Left ventricle myocardium inferior (tissue), 1 donor: Measurements from ENCODE around the gene CCDC93. TPM values are rescaled to one million over a fixed set of nuclear protein-coding genes. Genes with fewer than 3 reads are reported as not detected.

Source experiments
- DNase-seq: peaks from one replicate; pipeline ENCODE4 v3.0.0-alpha.2; 2020
- H3K27ac ChIP-seq: fragments of 200-600 bp; replicated peaks from 2 replicates; pipeline ENCODE4 v1.8.0; 2021
- H3K27me3 ChIP-seq: fragments of 200-600 bp; 2 replicates; pipeline ENCODE4 v1.8.0; 2021; ENCODE audit warnings: low read depth
- H3K36me3 ChIP-seq: fragments of 200-600 bp; 2 replicates; pipeline ENCODE4 v1.8.0; 2021
- H3K4me1 ChIP-seq: fragments of 200-600 bp; 2 replicates; pipeline ENCODE4 v1.8.0; 2021
- H3K4me3 ChIP-seq: fragments of 200-600 bp; 2 replicates; pipeline ENCODE4 v1.8.0; 2021; ENCODE audit warnings: mild to moderate bottlenecking, moderate library complexity
- H3K9me3 ChIP-seq: fragments of 200-600 bp; replicated peaks from 2 replicates; pipeline ENCODE4 v1.8.0; 2021
- CTCF ChIP-seq: fragments of 200-600 bp; IDR thresholded peaks from 2 replicates; pipeline ENCODE4 v1.8.0; 2021; ENCODE audit warnings: antibody characterized with exemption, mild to moderate bottlenecking, borderline replicate concordance
- intact Hi-C: fragments of 100-400 bp; cut with micrococcal nuclease; formaldehyde crosslinking; loops from one replicate; pipeline ENCODE4 v1.11.0; 2022
- total RNA-seq: library from RNA; stranded (reverse); fragmentation: NEBNext Ultra II Directional; extraction: Animal tissue kit (Norgen Biotek cat#: 25700); gene quantifications from one replicate; pipeline ENCODE4 v1.2.1, GENCODE V29; 2021
- donor health status: DM: no; HTN: yes; CAD: no; lungs with severe emphysema.

CCDC93 gene
- total RNA-seq, 1 donor from 2014 or later, result 22.8 TPM

GRCh38 chr2:118050386-118050785 is 36.5 kb upstream of the CCDC93 start:
- Histone ChIP-seq H3K36me3 (no peaks in the 10 kb centered on the region), H3K4me3 (no peak overlapping the region), H3K27me3 (peaks cover 95% of the 10 kb centered on the region), H3K27ac (no peak overlapping the region), H3K4me1 (no peaks in the 10 kb centered on the region), H3K9me3 (no peaks in the 10 kb centered on the region)
- DNase-seq, result no peak
- no peak for TF ChIP-seq CTCF
- intact Hi-C loops, result no loop called here

- Histone ChIP-seq H3K27ac (no peak overlapping the region), H3K4me1 (no peaks in the 10 kb centered on the region), H3K4me3 (no peak overlapping the region), H3K9me3 (no peaks in the 10 kb centered on the region), H3K36me3 (no peaks in the 10 kb centered on the region), H3K27me3 (peaks cover 95% of the 10 kb centered on the region)
- no peak for TF ChIP-seq CTCF
- no peak for DNase-seq
- intact Hi-C loops, result loop anchor here (10.0 kb wide), 1 partner anchor 805 kb away; no protein-coding TSS in a partner anchor
Measured at GRCh38 chr2:118049816-118050140, 35.9 kb upstream of the CCDC93 start.

- intact Hi-C loops, result loop anchor here (10.0 kb wide), 1 partner anchor 806 kb away; no protein-coding TSS in a partner anchor
- no peak for TF ChIP-seq CTCF
- Histone ChIP-seq H3K27me3 (peaks cover 96% of the 10 kb centered on the region), H3K36me3 (no peaks in the 10 kb centered on the region), H3K4me1 (no peaks in the 10 kb centered on the region), H3K9me3 (no peaks in the 10 kb centered on the region), H3K4me3 (no peak overlapping the region), H3K27ac (no peak overlapping the region)
- DNase-seq, result no peak
Measured at GRCh38 chr2:118049140-118049815, 35.4 kb upstream of the CCDC93 start.

- intact Hi-C loops, result loop anchor here (10.0 kb wide), 1 partner anchor 806 kb away; no protein-coding TSS in a partner anchor
- Histone ChIP-seq H3K4me3 (no peak overlapping the region), H3K27me3 (peaks cover 96% of the 10 kb centered on the region), H3K27ac (no peak overlapping the region), H3K9me3 (no peaks in the 10 kb centered on the region), H3K4me1 (no peaks in the 10 kb centered on the region), H3K36me3 (no peaks in the 10 kb centered on the region)
- TF ChIP-seq CTCF, result no peak
- no peak for DNase-seq
Measured at GRCh38 chr2:118048401-118048800, 34.5 kb upstream of the CCDC93 start.

GRCh38 chr2:118047380-118047826 is 33.5 kb upstream of the CCDC93 start:
- Histone ChIP-seq H3K4me1 (no peaks in the 10 kb centered on the region), H3K36me3 (no peaks in the 10 kb centered on the region), H3K4me3 (no peak overlapping the region), H3K27ac (no peak overlapping the region), H3K27me3 (peaks cover 92% of the 10 kb centered on the region), H3K9me3 (no peaks in the 10 kb centered on the region)
- intact Hi-C loops, result loop anchor here (10.0 kb wide), 1 partner anchor 807 kb away; no protein-coding TSS in a partner anchor
- TF ChIP-seq CTCF, result no peak
- no peak for DNase-seq
